ENCODE data around the gene POLA1.

Gene POLA1

GRCh38 chrX:24877854-24878650 is 184.3 kb downstream of the POLA1 start:
- peak; percentile 6 for DNase-seq (ENCODE audit: low spot score)

- no peak for DNase-seq (ENCODE audit: low spot score)
Measured at GRCh38 chrX:24879679-24880078, 186.0 kb downstream of the POLA1 start.

- no peak for DNase-seq (ENCODE audit: low spot score)
Measured at GRCh38 chrX:24886916-24887315, 193.2 kb downstream of the POLA1 start.

GRCh38 chrX:24890677-24891076 is 197.0 kb downstream of the POLA1 start:
- DNase-seq (ENCODE audit: low spot score) = peak; percentile 26

- DNase-seq (ENCODE audit: low spot score) = no peak
Measured at GRCh38 chrX:24899391-24899790, 205.7 kb downstream of the POLA1 start.

GRCh38 chrX:24900234-24900633 is 206.5 kb downstream of the POLA1 start:
- DNase-seq (ENCODE audit: low spot score) = no peak

GRCh38 chrX:24902806-24903205 is 209.1 kb downstream of the POLA1 start:
- DNase-seq (ENCODE audit: low spot score) = no peak

- no peak for DNase-seq (ENCODE audit: low spot score)
Measured at GRCh38 chrX:24918715-24919114, 225.0 kb downstream of the POLA1 start.

- no peak for DNase-seq (ENCODE audit: low spot score)
Measured at GRCh38 chrX:24920769-24921168, 227.1 kb downstream of the POLA1 start.

GRCh38 chrX:24925430-24925829 is 231.7 kb downstream of the POLA1 start:
- no peak for DNase-seq (ENCODE audit: low spot score)

- no peak for DNase-seq (ENCODE audit: low spot score)
Measured at GRCh38 chrX:24927372-24927771, 233.7 kb downstream of the POLA1 start.

- no peak for DNase-seq (ENCODE audit: low spot score)
Measured at GRCh38 chrX:24928114-24928513, 234.4 kb downstream of the POLA1 start.

- no peak for DNase-seq (ENCODE audit: low spot score)
Measured at GRCh38 chrX:24934279-24934678, 240.6 kb downstream of the POLA1 start.

- no peak for DNase-seq (ENCODE audit: low spot score)
Measured at GRCh38 chrX:24945009-24945408, 251.3 kb downstream of the POLA1 start.

GRCh38 chrX:24946369-24946768 is 252.7 kb downstream of the POLA1 start:
- DNase-seq (ENCODE audit: low spot score) = no peak

- no peak for DNase-seq (ENCODE audit: low spot score)
Measured at GRCh38 chrX:24954732-24955131, 261.0 kb downstream of the POLA1 start.

GRCh38 chrX:24955372-24955930 is 261.7 kb downstream of the POLA1 start:
- no peak for DNase-seq (ENCODE audit: low spot score)

- DNase-seq (ENCODE audit: low spot score) = peak; percentile 42
Measured at GRCh38 chrX:24956828-24957227, 263.1 kb downstream of the POLA1 start.

GRCh38 chrX:24961809-24962208 is 268.1 kb downstream of the POLA1 start:
- no peak for DNase-seq (ENCODE audit: low spot score)

- DNase-seq (ENCODE audit: low spot score) = no peak
Measured at GRCh38 chrX:24963823-24964222, 270.1 kb downstream of the POLA1 start.

- no peak for DNase-seq (ENCODE audit: low spot score)
Measured at GRCh38 chrX:24965372-24965771, 271.7 kb downstream of the POLA1 start.

GRCh38 chrX:24969812-24970211 is 276.1 kb downstream of the POLA1 start:
- DNase-seq (ENCODE audit: low spot score) = no peak

- peak; percentile 85 for DNase-seq (ENCODE audit: low spot score)
Measured at GRCh38 chrX:24979081-24979480, 285.4 kb downstream of the POLA1 start.

- peak; percentile 21 for DNase-seq (ENCODE audit: low spot score)
Measured at GRCh38 chrX:24981030-24981429, 287.3 kb downstream of the POLA1 start.
